ENCODE results near the gene ENOSF1. TPM values are rescaled to one million over a fixed set of nuclear protein-coding genes. Genes with fewer than 3 reads are reported as not detected.

ENOSF1 gene
- total RNA-seq, 4 donors from 2014 or later, result 77.6 to 191 (median 132) TPM

- no peaks in the 10 kb centered on the region for H3K4me1 ChIP-seq
- TF ChIP-seq POLR2A (IDR thresholded peaks at IDR 0.05) (no peak), CTCF (IDR thresholded peaks at IDR 0.05) (no peak)
- H3K4me3 ChIP-seq, result no peak overlapping the region
- H3K27me3 ChIP-seq, result no peaks in the 10 kb centered on the region
- H3K9me3 ChIP-seq, result no peaks in the 10 kb centered on the region
- no peak for DNase-seq
- no peaks in the 10 kb centered on the region for H3K36me3 ChIP-seq
- no peak overlapping the region for H3K27ac ChIP-seq
These were observed 80.9 kb downstream of the ENOSF1 start for GRCh38 chr18:631560-631959.

- Histone ChIP-seq H3K27me3 (no peaks in the 10 kb centered on the region), H3K36me3 (no peaks in the 10 kb centered on the region), H3K4me1 (no peaks in the 10 kb centered on the region), H3K27ac (no peak overlapping the region), H3K9me3 (no peaks in the 10 kb centered on the region), H3K4me3 (no peak overlapping the region)
- TF ChIP-seq POLR2A (IDR thresholded peaks at IDR 0.05) (no peak), CTCF (IDR thresholded peaks at IDR 0.05) (no peak)
- DNase-seq, result no peak
These were observed 82.9 kb downstream of the ENOSF1 start for GRCh38 chr18:629269-630150.

- TF ChIP-seq POLR2A (IDR thresholded peaks at IDR 0.05) (no peak), CTCF (IDR thresholded peaks at IDR 0.05) (no peak)
- no peak overlapping the region for H3K4me3 ChIP-seq
- no peaks in the 10 kb centered on the region for H3K27me3 ChIP-seq
- no peak for DNase-seq
- no peaks in the 10 kb centered on the region for H3K4me1 ChIP-seq
- H3K9me3 ChIP-seq, result no peaks in the 10 kb centered on the region
- no peaks in the 10 kb centered on the region for H3K36me3 ChIP-seq
- H3K27ac ChIP-seq, result no peak overlapping the region
These were observed 85.2 kb downstream of the ENOSF1 start for GRCh38 chr18:627231-627630.

- DNase-seq, result peak; percentile 55 to 85 (median 63)
- Histone ChIP-seq H3K9me3 (no peaks in the 10 kb centered on the region), H3K27me3 (no peaks in the 10 kb centered on the region), H3K36me3 (no peaks in the 10 kb centered on the region), H3K27ac (no peak overlapping the region), H3K4me3 (no peak overlapping the region), H3K4me1 (no peaks in the 10 kb centered on the region)
- TF ChIP-seq POLR2A (IDR thresholded peaks at IDR 0.05) (no peak), CTCF (IDR thresholded peaks at IDR 0.05) (peak in 5 of 6 experiments; percentile 27 to 54 (median 50))
These were observed 88.4 kb downstream of the ENOSF1 start for GRCh38 chr18:623761-624620.

- no peak for DNase-seq
- no peaks in the 10 kb centered on the region for H3K4me1 ChIP-seq
- H3K4me3 ChIP-seq, result no peak overlapping the region
- no peak overlapping the region for H3K27ac ChIP-seq
- H3K9me3 ChIP-seq, result no peaks in the 10 kb centered on the region
- TF ChIP-seq POLR2A (IDR thresholded peaks at IDR 0.05) (no peak), CTCF (IDR thresholded peaks at IDR 0.05) (no peak)
- no peaks in the 10 kb centered on the region for H3K36me3 ChIP-seq
- no peaks in the 10 kb centered on the region for H3K27me3 ChIP-seq
These were observed 90.1 kb downstream of the ENOSF1 start for GRCh38 chr18:622289-622688.

Measured in Peyer's patch (tissue), 4 donors.